ENCODE data around the gene SSU72.

DNA sequence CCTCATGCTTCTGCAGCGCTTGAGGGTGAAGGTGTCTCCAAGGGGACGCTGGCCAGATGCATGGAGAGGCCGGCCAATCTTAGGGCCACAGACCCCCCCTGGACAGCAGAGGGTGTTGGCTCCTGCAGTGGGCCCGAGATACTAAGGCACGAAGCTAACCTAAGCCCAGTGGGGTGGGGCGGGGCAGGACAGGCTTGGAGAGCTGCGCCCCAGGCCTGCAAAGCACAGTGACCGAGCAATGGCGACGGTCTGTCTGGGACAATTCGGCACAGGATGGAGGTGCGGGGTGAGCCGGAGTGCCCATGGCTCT lies 24.0 kb upstream of the SSU72 start:
- TF ChIP-seq POLR2A (IDR thresholded peaks at IDR 0.05; ENCODE audit: low read depth): no peak
- TF ChIP-seq, protein P1, sequence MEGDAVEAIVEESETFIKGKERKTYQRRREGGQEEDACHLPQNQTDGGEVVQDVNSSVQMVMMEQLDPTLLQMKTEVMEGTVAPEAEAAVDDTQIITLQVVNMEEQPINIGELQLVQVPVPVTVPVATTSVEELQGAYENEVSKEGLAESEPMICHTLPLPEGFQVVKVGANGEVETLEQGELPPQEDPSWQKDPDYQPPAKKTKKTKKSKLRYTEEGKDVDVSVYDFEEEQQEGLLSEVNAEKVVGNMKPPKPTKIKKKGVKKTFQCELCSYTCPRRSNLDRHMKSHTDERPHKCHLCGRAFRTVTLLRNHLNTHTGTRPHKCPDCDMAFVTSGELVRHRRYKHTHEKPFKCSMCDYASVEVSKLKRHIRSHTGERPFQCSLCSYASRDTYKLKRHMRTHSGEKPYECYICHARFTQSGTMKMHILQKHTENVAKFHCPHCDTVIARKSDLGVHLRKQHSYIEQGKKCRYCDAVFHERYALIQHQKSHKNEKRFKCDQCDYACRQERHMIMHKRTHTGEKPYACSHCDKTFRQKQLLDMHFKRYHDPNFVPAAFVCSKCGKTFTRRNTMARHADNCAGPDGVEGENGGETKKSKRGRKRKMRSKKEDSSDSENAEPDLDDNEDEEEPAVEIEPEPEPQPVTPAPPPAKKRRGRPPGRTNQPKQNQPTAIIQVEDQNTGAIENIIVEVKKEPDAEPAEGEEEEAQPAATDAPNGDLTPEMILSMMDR (IDR thresholded peaks at IDR 0.05): no peak

All from esophagus muscularis mucosa (tissue), 3 donors.